ENCODE measurements around the gene CACNA1C. TPM values are rescaled to one million over a fixed set of nuclear protein-coding genes. Genes with fewer than 3 reads are reported as not detected.

Gene CACNA1C
- total RNA-seq, 1 donor from 2014 or later = 15.6 TPM

DNA sequence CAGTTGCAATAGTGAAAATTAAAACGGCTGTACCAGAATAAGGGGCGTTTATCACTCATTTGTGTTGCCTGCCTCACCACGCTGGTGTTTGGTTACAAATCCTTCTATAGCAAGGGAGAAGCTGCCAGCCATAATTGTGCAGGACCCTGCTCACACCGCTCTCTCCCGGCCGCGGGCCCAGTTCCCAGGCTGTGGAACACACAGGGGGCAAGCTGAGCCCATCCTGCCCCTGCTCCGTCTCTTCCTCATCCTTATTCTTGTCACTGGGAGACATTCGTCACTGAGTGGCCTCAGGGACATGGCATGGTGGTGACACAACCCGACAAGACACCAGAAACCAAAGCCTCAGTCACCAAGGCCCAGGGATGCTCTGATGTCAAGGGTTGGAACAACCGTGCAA, 625.6 kb downstream of the CACNA1C start:
- ATAC-seq (no peak), DNase-seq (no peak)
- Histone ChIP-seq H3K36me3 (peaks cover 3% of the 10 kb centered on the region), H3K9me3 (no peaks in the 10 kb centered on the region), H3K4me3 (no peak overlapping the region), H3K4me1 (no peaks in the 10 kb centered on the region), H3K27me3 (no peaks in the 10 kb centered on the region), H3K27ac (no peak overlapping the region)
- intact Hi-C loops (cut with DNase I) = no loop called here
- TF ChIP-seq, protein P1, sequence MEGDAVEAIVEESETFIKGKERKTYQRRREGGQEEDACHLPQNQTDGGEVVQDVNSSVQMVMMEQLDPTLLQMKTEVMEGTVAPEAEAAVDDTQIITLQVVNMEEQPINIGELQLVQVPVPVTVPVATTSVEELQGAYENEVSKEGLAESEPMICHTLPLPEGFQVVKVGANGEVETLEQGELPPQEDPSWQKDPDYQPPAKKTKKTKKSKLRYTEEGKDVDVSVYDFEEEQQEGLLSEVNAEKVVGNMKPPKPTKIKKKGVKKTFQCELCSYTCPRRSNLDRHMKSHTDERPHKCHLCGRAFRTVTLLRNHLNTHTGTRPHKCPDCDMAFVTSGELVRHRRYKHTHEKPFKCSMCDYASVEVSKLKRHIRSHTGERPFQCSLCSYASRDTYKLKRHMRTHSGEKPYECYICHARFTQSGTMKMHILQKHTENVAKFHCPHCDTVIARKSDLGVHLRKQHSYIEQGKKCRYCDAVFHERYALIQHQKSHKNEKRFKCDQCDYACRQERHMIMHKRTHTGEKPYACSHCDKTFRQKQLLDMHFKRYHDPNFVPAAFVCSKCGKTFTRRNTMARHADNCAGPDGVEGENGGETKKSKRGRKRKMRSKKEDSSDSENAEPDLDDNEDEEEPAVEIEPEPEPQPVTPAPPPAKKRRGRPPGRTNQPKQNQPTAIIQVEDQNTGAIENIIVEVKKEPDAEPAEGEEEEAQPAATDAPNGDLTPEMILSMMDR (IDR thresholded peaks at IDR 0.05) = no peak

DNA sequence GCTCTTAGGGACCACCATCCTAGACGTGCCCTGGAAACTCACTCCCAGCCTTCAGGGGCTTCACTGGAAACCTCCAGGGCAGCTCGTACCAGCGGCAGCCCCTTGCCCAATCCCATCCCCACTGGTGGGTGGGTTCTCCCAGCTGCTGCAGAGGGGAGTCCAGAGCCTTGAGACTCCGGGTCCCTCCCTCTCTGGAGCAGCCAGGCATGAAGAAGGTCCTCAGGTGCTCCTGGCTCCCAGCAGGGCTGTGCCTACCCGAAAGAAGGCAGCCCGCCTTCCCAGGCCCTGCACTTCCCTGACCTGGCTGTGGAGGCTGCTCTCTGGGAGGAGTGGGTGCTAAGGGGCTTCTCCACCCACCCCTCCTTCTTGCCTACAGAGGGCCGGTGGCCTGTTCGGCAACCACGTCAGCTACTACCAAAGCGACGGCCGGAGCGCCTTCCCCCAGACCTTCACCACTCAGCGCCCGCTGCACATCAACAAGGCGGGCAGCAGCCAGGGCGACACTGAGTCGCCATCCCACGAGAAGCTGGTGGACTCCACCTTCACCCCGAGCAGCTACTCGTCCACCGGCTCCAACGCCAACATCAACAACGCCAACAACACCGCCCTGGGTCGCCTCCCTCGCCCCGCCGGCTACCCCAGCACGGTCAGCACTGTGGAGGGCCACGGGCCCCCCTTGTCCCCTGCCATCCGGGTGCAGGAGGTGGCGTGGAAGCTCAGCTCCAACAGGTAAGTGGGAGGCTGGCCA, 626.5 kb downstream of the CACNA1C start:
- Histone ChIP-seq H3K27ac (no peak overlapping the region), H3K4me3 (no peak overlapping the region), H3K4me1 (no peaks in the 10 kb centered on the region), H3K36me3 (peaks cover 8% of the 10 kb centered on the region), H3K9me3 (no peaks in the 10 kb centered on the region), H3K27me3 (no peaks in the 10 kb centered on the region)
- intact Hi-C loops (cut with DNase I) = no loop called here
- ATAC-seq (no peak), DNase-seq (no peak)
- TF ChIP-seq, protein P1 (IDR thresholded peaks at IDR 0.05) = no peak

DNA sequence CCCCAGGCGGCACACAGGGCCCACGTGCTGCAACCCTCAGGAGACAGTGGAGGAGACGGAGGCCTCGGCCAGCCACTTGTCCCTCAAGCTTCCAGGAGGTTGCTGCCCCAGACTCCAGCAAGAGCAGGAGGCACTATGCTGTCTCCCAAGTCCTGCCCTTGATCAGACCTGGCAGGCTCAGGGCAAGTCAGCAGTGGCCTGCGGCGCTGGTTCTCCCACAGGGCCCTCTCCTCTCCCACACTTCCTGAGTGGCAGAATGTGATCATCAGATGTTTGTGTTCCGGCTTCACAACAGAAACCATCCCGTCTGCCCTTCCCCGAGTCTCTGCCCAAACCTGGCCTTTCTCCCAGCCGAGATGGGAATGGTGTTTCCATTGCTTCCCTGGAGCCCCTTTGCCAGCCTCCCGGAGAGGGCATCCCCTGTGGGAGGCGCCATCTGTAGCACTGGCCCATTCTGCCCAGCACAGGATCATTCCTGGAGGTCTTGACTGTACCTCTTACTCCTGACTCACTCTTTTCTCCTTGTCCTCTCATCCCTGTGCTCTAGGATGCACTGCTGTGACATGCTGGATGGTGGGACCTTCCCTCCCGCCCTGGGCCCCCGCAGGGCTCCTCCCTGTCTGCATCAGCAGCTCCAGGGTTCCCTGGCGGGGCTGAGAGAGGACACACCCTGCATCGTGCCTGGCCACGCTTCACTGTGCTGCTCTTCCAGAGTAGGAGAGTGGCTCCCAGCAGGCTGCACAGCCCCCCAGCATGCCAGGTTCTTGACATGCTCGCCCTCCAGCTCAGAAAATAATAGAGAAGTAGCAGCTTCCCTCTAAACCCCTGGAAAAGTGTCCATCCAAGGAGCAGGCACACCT, 627.3 kb downstream of the CACNA1C start:
- DNase-seq = no peak
- no peak for ATAC-seq

DNA sequence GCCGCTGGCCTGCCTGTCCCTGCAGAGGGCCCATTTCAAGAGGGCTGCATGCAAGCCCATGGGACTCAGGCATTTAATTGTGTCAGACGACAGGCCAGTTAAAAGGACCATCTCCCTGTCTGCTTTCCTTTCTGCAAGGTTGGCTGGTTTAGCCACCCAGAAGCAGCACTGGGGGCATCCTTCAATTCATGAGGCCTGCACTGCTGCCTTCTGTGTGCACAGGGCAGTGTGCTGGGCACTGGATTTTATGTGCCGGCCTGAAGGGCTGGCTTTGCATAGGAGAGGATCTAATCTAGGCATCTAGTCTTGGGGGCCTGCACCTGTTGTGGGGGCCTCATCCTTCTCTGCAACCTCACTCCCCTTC, 627.9 kb downstream of the CACNA1C start:
- Histone ChIP-seq H3K4me1 (no peaks in the 10 kb centered on the region), H3K36me3 (peaks cover 8% of the 10 kb centered on the region), H3K9me3 (no peaks in the 10 kb centered on the region), H3K27me3 (no peaks in the 10 kb centered on the region), H3K4me3 (no peak overlapping the region), H3K27ac (no peak overlapping the region)
- DNase-seq = no peak
- no peak for ATAC-seq
- TF ChIP-seq, protein P1 (IDR thresholded peaks at IDR 0.05) = no peak
- intact Hi-C loops (cut with DNase I) = no loop called here

More for the DNA sequence above, 627.3 kb downstream of the CACNA1C start:
- H3K4me3 ChIP-seq = no peak overlapping the region
- H3K36me3 ChIP-seq = peaks cover 8% of the 10 kb centered on the region
- no peaks in the 10 kb centered on the region for H3K4me1 ChIP-seq
- no peaks in the 10 kb centered on the region for H3K9me3 ChIP-seq
- TF ChIP-seq, protein P1 (IDR thresholded peaks at IDR 0.05) = no peak
- intact Hi-C loops (cut with DNase I) = no loop called here
- H3K27me3 ChIP-seq = no peaks in the 10 kb centered on the region
- H3K27ac ChIP-seq = no peak overlapping the region

- intact Hi-C loops (cut with DNase I) = no loop called here
- no peaks in the 10 kb centered on the region for H3K4me1 ChIP-seq
- no peaks in the 10 kb centered on the region for H3K27me3 ChIP-seq
- H3K27ac ChIP-seq = no peak overlapping the region
- no peak overlapping the region for H3K4me3 ChIP-seq
- DNase-seq (no peak), ATAC-seq (no peak)
- TF ChIP-seq, protein P1 (IDR thresholded peaks at IDR 0.05) = no peak
- H3K36me3 ChIP-seq = peaks cover 12% of the 10 kb centered on the region
- no peaks in the 10 kb centered on the region for H3K9me3 ChIP-seq
Measured at GRCh38 chr12:2681450-2682205, 628.8 kb downstream of the CACNA1C start.

Data from upper lobe of right lung (tissue), 1 donor.